ENCODE data around the gene MAL.

DNA sequence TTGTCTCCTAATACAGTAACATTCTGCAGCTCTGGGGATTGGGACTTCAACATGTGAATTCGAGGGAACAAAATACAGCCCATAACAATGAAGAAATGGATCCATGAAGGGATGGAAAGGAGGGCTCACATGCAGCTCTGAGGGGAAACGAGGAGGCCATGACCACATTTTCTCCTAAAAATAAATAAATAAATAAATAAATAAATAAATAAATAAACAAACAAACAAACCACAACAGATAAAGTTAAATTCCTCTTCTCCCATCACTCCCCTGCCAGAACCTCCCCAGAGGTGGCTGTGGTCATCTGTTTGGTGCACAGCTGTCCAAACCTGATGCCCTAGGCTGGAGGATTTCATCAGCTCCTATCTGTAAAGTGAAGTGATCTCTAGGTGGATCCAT, 42.7 kb downstream of the MAL start:
- TF ChIP-seq, protein P1, sequence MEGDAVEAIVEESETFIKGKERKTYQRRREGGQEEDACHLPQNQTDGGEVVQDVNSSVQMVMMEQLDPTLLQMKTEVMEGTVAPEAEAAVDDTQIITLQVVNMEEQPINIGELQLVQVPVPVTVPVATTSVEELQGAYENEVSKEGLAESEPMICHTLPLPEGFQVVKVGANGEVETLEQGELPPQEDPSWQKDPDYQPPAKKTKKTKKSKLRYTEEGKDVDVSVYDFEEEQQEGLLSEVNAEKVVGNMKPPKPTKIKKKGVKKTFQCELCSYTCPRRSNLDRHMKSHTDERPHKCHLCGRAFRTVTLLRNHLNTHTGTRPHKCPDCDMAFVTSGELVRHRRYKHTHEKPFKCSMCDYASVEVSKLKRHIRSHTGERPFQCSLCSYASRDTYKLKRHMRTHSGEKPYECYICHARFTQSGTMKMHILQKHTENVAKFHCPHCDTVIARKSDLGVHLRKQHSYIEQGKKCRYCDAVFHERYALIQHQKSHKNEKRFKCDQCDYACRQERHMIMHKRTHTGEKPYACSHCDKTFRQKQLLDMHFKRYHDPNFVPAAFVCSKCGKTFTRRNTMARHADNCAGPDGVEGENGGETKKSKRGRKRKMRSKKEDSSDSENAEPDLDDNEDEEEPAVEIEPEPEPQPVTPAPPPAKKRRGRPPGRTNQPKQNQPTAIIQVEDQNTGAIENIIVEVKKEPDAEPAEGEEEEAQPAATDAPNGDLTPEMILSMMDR (IDR thresholded peaks at IDR 0.05), result no peak
- no peak for TF ChIP-seq POLR2A (IDR thresholded peaks at IDR 0.05)
- TF ChIP-seq EP300 (IDR thresholded peaks at IDR 0.05), result no peak

Measured in tibial nerve (tissue), 4 donors.